Cerebellar nuclear complex (tissue), 1 donor: ENCODE results near the gene LPIN1.

Experiments
- DNase-seq, 2 experiments: peaks; one replicate each; lab custom pipeline; 2025; lab: John Stamatoyannopoulos, UW

Gene LPIN1

GRCh38 chr2:11746376-11746806 is at the start of gene LPIN1:
TSS of gene LPIN1 (plus strand) at chr2:11746632. CDS start at chr2:11765542, 18,910 bp downstream.
- DNase-seq: peak; percentile 51 to 61

- no peak for DNase-seq
These were observed 49.7 kb upstream of the LPIN1 start for GRCh38 chr2:11696736-11697102.

DNA sequence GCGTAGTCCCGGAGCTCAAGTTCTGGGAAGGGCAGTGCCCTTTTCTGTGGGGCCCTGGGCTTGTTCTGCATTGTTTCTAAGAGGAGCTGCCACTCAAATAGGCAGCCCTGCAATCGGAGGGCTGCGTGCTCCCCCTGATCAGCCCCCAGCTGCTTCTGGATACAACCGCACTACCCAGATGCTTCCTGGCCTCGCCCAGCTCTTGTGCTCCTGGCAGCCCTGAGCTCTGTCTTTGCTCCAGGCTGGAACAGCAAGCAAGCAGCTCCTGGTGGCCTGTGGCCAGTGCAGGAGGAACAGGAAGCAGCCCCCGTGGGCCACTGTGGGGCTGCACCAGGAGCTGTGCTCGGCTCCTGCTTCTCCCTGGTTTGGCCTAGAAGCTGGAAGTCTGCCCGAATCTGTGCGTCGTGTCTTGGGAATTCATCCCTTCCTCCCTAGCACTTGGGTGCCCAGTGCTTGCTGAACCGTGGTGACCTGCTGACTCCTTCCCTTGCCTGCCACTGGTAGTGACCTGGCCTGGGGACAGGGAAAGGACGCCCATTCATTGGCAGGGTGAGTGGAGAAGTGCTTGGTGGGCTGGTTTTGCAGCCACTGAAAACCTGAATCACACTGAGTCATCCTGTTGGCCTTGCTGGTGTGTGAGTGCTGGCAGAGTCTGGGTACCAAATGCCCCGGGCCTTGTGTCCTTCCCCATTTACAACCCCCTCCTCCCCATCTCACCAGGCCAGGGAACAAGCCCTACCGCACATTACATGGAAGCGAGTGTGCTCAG is 49.1 kb upstream of the LPIN1 start:
- DNase-seq: no peak

DNA sequence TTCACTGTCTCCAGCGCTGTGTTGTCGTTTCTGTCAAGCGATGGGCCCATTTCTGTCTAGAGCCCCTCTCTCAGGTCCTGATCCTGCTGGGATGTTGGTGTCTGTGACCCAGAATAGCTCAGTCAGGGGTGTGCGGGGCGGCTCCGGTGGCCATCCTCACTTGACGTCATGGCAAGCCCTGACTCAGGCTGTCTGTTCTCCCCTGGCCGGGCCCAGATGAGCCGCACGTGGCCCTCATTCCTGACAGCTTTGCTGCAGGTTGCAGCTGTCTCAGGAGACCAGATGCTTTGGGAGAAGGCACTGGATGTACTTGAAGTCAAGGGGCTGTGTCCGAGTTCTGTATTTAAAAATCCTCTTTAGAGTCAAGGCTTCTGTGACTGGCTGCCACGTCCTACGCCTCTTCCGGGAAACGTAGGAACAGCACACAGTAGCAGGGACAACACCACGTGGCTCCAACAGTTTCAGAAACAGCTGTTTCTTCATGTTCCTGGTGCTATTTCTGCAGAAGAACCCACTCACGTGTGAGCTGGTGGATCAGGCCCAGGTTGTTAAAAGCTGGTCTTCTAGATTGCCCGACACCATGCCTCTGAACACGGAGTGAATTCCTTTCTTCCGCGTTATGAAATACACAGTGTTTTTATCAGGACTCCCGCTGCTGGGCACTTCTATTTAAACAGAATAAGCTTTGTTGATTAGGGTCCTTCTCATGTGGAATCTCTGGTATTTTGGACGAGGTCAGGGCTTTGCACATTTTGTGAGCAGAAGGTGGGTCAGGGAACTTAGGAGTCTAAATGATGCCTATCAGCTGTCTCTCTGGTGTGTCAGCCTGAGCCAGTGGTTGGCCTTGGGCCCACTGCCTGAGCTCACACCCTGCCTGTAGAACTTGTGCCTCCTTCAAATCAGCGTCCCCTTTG is 48.2 kb upstream of the LPIN1 start:
- no peak for DNase-seq

GRCh38 chr2:11699686-11700670 is 46.5 kb upstream of the LPIN1 start:
- no peak for DNase-seq

GRCh38 chr2:11701206-11701605 is 45.2 kb upstream of the LPIN1 start:
- no peak for DNase-seq

DNA sequence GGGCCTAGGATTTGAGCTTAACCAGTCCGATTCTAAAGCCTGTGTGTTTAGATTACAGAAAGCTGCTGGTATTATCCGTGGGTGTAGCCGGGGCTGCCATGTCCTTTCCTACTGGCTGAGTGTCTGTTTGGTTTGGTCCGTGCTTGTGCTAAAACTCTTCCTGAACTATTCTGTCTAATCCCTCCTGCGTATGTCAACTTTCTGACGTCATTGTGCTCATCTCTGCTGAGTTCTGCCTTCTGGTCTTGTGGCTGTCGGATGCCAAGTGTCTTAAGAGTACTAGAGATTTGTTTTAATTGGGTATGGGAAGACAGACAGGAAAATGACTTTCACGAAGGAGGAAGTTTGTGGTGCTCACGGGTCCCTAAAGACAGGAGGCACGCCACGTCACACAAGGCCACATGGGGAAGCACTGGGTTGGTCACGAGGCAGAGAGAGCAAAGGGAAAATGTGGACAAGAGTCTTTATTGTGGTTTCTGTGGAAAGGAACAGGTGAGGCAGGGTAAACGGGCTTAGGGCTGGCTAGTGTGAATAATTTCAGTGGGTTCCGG is 44.6 kb upstream of the LPIN1 start:
- DNase-seq: no peak

DNA sequence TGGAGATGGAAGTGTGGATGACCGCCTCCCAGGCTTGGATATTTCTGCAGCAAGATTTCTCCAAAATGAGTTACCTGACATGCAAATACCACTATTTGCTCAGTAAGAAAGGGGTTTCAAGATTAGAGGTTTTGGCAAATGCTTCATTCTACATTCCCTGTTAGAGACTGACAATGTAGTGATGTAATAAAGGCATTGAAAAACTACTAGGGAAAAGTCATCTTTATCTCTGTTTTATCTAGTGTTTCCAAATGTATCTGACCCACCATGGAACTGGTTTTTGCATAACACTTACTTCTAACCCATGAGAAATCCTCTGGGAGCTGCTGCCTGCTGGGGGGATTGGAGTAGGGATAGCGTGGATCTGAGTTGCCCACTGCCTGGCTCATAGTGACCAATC is 43.5 kb upstream of the LPIN1 start:
- DNase-seq: no peak

DNA sequence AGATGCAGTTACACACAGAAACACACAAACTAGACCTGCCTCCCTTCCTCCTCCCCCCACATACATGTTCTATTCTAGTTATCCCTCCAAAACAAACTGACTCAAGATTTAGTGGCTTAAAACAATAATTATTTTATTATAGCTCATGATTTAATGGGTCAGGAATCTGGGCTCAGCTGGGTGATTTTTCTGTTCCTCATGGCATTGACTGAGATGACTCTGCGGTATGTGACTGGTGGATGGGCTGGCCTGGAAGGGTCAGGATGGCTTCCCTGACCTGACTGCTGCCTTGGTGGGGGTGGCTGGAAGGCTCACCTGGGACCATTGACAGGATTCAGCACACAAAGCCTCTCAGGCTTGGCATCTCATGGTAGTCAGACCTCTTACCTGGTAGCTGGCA is 42.7 kb upstream of the LPIN1 start:
- DNase-seq: no peak

- no peak for DNase-seq
These were observed 41.4 kb upstream of the LPIN1 start for GRCh38 chr2:11705063-11705462.

DNA sequence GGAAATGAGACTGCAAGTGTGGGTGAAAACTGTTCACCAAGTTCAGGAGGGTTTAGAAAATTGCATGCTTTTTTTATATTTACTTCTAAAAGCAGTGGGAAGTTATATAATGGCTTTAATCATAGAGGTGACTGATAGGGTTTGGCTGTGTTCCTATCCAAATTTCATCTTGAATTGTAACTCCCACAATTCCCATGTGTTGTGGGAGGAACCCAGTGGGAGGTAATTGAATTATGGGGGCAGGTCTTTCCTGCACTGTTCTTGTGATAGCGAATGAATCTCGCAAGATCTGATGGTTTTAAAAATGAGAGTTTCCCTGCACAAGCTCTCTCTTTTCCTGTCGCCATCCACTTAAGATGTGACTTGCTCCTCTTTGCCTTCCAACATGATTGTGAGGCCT is 40.7 kb upstream of the LPIN1 start:
- no peak for DNase-seq

DNA sequence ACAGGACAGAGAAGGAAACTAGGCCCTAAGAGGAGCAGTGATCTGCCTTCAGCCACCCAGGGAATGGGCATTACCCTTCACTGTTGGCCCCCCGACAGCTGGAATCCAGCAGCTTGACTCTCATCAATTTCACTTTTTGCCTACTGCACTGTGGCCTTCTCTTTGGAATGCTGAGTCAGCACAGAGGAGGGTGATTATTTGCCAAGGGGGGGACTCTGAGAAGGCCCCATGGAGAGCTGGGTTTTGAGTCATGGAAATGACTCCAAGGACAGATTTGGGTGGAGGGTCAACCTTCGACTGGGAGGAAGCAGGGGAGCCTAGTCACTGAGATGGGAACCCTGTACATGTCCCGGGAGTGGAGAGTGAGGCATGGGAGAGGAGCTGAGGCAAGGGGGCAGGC is 38.3 kb upstream of the LPIN1 start:
- DNase-seq: no peak

DNA sequence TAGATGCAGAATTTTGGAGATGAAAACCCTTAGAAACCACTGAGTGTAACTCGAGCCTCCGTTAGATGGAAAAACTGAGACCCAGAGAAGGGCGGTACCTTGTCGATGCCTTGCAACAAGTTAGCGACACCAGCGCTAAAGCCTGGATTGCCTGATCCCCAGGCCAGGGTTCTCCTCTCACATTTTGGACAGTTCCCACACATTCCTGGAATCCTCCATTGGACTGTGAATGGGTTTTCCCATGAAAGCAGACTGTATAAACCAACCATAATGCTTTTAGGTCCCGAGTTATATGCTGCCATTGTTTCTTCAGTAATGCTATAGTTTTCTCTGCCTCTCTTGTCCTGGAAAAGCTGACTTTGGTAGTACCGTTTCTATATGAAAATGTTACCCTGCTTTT is 37.1 kb upstream of the LPIN1 start:
- DNase-seq: no peak

- DNase-seq: no peak
These were observed 36.2 kb upstream of the LPIN1 start for GRCh38 chr2:11710210-11710609.

DNA sequence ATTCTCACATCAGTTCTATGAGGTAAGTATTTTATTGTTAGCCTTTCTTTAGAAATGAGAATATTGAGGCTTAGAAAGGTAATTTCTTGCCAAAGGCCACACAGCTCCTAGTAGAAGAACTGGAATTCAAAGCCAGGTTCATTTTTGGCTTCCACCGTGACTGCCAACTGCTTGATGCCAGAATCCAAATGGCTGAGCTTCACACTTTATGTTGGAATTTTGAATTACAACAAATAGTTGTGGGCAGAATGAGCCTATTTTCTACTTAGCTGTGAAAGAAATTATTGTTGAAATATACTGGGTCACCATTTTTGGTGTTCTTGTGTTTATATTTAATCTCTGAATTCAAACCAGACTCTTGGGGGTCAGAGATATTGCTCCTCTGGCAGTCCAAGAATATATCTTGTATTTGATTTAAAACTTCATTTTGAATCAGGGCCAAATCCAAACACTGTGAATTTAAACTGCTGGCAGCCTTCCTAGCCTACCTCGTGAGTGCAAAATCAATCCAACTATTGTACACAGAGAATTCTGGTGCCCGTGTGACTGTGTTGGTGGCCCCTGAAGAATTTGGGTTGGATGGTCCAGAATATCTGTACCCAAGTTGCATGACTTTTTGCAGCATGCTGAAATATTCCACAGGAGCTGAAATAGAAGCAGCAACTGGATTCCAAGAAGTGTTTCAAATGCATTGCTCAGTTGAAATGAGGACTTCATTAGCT is 35.6 kb upstream of the LPIN1 start:
- DNase-seq: no peak

DNA sequence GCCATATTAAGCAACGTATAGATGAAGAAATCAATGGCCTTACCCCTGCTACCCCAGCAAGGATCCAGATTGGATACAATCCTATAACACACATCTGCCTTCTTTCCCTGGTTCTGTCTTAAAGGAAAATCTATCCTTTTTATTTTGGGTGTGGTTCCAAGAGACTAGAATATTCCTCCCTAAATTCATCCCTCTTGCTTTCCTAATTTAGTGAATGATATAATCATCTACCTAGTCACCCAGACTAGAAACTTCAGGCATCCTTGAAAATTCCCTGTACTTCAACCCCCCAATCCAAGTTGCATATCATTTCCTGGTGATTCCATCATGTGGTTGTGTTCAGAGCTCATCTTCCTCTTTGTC is 35.1 kb upstream of the LPIN1 start:
- DNase-seq: no peak

GRCh38 chr2:11711751-11712150 is 34.7 kb upstream of the LPIN1 start:
- no peak for DNase-seq

- DNase-seq: no peak
These were observed 33.6 kb upstream of the LPIN1 start for GRCh38 chr2:11712866-11713265.

- DNase-seq: no peak
These were observed 32.6 kb upstream of the LPIN1 start for GRCh38 chr2:11713815-11714214.

DNA sequence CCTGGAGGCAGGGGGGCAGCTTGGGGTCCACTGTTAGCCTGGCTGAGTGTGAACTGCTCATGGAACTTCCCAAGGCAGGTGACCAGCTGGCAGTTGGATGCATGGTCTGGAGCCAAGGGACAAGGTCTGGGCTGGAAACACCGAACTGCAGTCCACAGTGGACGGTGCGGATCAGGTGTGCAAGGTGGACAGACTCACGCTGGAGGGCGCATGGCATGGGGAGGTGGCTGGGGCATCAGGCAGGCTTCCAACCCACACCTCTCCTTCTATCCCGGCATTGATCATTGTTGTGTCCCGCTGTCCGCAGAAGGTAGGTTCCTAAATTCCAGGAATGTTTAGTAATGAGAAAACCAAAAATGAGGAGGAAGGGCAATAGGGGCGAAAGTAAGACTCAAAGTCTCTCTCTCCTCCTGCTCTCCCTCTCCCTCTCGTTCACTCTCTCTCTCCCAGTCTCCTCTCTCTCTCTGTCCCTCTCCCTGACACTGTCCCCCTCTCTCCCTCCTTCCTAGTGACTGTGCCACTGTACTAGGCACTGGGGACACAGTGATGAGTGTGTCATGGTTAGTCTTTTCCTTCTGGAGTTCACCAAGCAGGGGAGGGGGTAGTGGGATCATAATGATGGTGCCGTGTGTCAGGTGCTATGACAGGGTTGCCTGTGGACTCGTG is 30.3 kb upstream of the LPIN1 start:
- DNase-seq: no peak
